HTERT RPE-1 (cell line): ENCODE data around the gene NPAS1.
"Not testable (repeated sequence)": the region's sequence is repeated elsewhere in the genome, so short reads cannot be mapped to it uniquely, and the experiment has no call there.

Experiments
- in situ Hi-C: fragments of 300-500 bp; cut with MboI; formaldehyde crosslinking; loops from 4 replicates; pipeline ENCODE4 v1.14.3; 2020; ENCODE audit warnings: low sequenced_read_pairs

Gene NPAS1

DNA sequence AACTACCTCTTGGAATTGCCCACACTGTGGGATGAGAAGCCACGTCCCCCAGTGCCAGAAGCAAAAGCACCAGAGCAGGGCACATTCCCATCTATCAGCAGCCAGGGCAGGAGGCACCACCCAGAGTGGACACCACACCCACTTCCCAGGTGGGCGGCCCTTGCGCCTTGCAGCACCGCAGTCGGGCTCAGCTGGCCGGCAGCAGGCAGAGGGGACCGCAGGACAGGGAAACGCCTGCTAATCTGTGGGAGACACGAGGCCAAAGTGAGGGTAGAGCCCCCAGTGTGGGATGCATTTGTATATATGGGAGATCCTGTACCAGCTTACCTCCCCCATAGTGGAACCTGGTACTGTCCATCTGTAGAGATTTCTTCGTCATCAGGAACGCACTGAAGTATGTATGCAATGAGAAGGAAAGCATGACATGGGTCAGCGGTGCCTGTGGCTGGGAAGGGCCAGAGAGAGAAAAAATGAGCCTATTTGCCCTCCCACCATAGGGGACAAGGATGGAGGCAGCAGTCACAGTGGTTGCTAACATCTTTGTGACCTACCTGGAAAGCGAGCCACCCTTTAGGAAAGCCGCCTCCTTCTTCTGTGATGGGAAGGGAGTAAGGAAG, 30.9 kb upstream of the NPAS1 start:
- in situ Hi-C loops, result loop anchor here (25.0 kb wide), 1 partner anchor 126 kb away; the partner anchor contains the start of genes AP2S1 and ARHGAP35

DNA sequence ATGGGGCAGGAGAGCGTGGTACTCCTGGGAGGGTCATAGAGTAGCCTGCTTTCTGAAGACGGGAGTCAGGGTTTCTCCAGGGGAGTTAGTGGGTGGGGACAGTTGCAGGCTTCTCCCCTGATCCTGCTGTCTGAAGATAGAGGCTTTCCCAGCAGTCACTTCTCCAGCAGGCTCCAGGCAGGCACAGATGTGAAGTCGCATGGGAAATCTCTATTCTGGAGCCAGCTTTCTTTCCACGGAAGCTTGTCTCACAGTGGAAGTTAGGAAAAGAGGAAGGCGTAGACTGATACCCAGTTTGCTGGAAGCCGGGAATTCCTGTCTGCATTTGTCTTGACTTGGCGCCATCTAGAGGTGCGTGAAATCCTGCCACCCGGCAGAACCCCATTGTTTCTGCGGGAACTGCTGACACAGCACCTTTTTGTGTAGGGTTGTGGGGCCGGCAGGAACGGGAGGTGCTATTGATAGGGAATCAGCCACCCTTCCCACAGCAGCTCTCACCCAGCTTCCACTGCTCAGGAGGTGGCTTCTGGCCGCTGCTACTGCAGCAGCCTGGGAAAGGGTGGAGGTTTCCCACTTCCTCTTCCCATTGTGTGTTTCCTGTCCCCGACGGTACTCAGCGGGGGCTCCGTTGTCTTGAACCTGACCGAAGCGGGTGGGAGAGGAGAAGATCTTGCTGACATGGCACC, 28.5 kb upstream of the NPAS1 start:
- in situ Hi-C loops, result loop anchor here (25.0 kb wide), 1 partner anchor 129 kb away; the partner anchor contains the start of genes AP2S1 and ARHGAP35

DNA sequence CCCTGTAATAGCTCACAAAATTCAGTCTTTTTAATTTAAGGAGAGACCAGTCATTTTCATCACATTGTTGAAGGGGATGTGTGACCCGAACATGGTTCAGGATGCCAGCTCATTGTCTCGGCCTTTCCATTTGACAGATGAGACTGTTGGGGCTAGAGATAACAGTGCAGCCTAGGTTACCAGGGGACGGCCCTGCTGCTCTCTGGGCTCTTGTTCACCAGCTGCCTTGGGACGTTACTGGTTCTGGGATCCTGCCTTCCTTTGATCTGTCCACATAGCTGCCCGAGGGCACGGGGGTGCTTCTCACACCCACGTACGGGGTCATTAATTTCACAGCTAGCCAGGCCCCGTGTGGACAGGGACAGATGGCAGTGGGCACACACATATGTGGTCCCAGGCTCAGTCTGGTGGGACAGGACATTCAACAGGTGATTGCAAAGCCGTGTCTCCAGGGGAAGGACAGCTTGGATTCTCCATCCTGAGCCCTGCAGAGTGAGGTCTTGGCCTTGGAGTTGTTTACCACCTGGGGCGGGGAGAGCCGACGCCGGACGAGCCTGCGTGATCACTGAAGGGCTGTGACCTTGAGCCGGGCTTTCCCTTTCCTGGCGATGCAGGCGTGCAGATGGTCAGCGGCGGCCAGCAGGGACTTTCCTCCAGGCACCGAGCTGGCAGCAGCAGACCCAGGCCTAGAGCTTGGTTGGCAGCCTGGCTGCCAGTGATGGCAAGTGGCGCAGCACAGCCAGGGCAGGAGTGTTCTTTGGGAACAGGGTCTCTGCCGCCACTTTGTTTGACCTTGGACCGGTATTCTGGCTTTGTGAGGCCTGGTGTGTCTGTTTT, 26.7 kb upstream of the NPAS1 start:
- in situ Hi-C loops, result loop anchor here (25.0 kb wide), 1 partner anchor 131 kb away; the partner anchor contains the start of genes AP2S1 and ARHGAP35

DNA sequence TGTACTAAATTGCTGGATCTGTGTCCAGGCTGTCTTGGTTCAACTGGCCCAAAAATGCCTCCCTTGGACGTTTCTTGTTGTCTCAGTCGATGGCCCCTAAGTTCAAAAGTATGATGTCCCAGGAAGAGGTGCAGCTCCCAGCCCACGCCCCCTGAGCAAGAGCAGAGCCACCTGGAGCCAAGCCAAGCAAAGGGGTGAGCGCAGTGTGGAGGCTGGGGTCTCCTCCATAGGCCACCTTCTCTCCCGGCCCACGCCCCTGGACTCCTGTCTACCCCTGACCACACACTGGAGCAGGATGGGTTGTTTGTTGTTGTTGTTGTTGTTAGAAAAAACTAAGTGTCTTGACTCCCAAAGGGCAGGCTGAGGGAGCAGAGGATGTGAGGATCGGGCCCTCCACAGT, 26.0 kb upstream of the NPAS1 start:
- in situ Hi-C loops, result loop anchor here (25.0 kb wide), 1 partner anchor 131 kb away; the partner anchor contains the start of genes AP2S1 and ARHGAP35

DNA sequence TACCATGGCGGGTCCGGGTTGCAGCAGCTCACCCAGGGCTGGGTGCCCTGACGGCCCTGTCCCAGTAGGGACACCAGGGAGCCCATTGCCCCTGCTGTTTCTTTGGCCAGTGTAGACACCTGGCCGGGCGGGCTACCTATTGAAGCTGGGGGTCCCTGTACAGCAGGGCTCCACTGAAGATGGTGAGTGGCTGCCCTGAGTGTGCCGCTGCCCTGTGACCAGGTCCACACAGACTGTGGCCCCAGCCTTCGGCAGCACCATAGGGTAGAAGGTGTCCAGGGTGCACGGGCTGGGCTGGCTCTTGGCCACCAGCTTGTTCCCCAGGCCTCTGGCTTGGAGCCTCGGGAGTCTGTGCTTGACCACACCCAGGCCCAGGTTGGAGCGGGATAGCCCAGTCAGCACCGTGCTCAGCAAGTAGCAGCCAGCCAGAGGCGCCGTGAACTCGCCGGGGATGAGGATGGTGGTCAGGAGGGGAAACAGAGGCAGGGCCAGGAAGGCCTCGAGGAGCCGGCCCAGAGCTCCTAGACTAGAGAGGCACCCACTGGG, 25.4 kb upstream of the NPAS1 start:
- in situ Hi-C loops, result loop anchor here (25.0 kb wide), 1 partner anchor 132 kb away; the partner anchor contains the start of genes AP2S1 and ARHGAP35

DNA sequence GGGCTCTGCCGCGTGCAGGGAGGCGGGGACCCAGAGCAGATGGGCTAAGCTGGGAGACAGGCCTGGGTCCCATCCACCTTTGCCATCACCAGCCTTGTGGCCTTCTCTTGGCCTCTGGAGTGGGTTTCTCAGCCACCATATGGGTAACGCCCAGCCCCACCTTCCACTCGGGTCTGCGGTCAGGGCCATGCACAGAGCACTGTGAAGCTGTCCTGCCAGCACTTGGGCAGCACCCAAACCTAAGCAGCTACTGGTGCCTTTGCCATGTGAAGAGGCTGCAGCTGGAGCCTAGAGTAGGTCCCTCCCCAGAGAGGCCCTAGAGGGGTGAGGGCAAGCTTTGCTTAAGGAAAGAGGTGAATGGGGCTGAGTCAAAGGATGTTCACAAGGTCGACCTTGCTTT, 24.1 kb upstream of the NPAS1 start:
- in situ Hi-C loops, result loop anchor here (25.0 kb wide), 1 partner anchor 133 kb away; the partner anchor contains the start of genes AP2S1 and ARHGAP35

DNA sequence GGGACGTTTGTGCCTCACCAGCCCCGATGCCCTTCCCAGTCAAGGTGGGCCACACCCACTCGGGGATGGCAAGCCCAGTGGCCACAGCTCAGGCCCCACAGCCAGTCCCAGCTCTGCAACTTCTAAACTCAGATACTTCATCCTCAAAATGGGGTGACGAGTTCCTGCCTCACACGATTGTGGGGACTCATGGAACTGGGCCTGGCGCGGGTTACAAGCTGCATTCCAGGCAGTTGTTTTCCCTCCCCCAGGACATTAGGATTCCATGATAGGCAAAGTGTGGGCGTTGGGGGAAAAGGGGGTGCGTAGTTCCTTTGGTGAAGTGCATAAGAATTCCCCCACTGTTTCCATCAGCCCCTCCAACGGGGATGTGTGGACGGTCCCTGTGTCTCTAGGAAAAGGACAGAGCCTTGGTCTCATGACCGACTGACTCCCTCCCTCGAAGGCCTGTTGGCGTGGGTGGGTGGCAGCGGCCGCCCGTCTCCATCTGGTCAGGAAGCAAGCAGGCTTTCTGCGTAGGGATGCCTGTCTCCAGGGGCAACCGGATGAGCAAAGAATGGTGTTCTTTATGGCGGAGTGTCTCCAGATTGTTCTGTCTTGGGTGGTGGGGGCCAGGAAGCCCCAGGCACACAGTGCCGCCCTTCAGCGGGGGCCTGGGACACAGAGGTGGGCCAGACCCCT, 21.1 kb upstream of the NPAS1 start:
- in situ Hi-C loops, result loop anchor here (25.0 kb wide), 1 partner anchor 136 kb away; the partner anchor contains the start of genes AP2S1 and ARHGAP35

DNA sequence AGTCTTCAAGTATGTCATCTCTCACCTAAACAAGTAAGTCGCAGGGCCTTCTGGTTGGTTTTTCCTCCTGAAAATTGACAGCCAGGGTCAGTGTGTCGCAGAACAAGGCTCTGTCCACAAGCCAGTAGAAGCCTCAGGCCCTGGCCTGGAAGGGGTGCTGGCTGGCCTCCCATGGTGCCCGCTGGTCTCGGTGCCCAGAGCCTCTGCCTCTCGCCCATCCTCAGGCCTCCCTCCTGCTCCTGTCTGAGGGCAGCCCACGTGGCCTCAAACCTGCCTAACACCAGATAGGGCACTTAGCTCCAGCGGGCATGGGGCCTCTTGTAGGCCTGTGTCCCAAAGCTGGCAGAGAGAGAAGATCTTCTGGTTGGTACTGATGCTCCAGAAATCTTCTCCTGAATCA, 20.3 kb upstream of the NPAS1 start:
- in situ Hi-C loops, result loop anchor here (25.0 kb wide), 1 partner anchor 137 kb away; the partner anchor contains the start of genes AP2S1 and ARHGAP35

DNA sequence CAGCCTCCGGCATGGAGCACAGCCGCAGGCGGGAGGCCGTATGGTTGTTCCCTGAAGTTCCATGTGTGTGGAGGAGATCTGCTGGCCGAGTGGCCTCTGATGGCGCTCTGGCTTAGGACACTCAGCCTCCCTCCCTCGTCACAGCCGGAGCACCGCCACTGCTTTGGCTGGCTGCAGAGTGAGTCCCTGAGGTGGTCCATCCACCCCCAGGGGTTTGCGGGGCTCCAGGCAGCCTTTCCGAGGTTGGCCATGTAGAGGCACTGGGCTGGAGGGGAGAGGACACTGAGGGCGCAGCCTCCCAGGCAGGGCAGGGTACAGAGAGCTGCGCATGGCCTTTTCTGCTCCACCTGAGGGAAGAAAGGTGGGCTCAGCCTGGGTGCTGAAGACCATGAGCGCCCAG, 19.8 kb upstream of the NPAS1 start:
- in situ Hi-C loops, result loop anchor here (25.0 kb wide), 1 partner anchor 138 kb away; the partner anchor contains the start of genes AP2S1 and ARHGAP35

DNA sequence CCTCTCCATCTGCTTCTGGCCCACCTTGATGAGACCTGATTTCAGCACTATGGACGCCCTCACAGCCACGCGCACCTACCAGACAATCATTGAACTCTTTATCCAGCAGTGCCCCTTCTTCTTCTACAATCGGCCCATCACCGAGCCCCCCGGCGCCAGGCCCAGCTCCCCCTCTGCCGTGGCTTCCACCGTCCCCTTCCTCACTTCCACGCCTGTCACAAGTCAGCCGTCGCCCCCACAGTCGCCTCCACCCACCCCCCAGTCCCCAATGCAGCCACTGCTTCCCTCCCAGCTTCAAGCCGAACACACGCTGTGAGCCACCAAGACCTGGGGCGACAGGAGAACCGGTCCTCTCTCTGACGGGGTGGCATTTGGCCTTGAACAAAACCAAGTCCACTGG, 19.3 kb upstream of the NPAS1 start:
- in situ Hi-C loops, result no loop called here

DNA sequence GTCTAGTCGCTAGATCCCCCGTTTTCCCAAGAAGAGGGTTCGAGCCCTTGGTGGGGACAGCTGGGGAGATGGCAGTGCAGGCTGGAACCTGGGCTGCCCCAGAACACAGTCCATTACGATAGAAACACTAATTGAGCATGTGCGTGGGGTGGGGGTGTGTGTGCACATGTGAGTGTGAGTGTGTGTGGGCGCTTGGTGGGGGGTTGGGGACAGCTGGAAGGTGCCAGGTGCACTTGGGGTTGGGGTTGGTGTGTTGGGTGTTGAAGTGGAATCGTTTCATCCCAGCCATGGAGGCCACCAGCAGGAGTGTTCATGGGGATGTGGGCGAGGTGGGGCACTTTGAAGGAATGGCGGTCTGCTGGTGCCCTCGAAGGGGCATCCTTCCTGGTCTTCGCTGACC, 18.1 kb upstream of the NPAS1 start:
- in situ Hi-C loops, result no loop called here

DNA sequence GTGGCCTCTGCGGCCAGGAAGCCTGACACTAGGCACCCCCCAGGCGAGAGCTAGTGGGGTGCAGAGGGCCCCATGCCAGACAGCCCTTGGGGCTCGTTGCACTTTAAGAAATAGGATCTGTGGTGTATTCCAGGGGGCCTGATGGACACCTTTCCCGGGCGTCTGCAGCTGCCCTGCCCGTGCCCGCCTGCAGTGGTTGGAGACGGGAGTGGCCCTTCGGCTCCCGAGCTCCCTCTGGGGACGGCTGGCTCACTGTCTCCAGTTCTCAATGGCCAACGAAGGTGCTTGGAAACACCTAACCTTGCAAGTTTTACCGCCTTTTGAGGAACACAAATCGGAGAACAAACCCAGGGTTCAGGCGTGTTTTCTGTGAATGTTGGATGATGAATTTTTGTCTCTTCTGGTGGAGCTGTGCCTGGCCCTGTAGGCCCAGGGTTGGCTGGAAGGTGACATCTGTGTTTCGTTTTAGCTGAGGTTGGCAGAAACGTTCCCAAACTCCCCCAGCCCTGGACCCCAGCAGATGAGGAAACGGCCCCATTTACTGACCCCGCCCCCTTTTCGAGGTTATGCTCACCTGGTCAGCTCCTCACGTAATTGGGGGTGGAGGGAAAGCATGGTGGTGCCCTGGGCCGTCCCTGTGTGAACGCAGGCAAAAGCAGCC, 17.4 kb upstream of the NPAS1 start:
- in situ Hi-C loops, result no loop called here

DNA sequence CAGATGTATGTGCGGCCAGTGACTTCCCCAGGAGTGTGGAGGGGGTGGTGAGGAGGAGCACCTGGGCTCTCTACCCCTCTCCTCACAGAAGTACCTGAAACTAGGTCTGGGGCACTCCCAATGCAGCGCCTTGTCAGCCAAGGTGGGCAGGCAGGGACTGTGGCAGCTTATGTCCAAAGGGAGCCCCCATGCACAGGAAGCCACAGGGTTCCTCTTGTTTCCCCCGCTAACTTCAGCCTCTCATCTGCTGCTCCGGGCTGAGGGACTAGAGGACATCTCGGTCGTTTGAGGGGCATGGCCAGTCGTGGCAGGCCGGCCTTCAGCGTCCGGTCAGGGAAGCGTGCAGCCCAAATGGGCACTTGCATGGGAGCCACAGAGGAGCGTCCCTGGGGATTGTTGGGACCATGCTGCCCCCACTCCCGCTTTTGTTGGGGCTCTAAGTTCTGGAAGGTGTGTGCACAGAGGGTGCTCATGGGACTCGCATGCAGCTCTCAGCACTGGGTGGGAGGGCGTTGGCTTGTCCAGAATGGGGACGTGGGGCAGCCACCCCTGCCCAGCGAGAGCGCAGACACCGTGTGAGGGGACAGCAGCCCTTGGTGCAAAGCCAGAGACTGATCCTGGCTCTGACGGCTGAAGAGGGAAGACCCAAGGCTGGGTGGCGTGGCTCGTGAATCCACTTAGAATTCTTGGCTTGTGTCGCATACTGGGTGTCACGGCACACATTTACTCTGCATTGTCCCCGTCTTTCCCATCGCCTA, 16.6 kb upstream of the NPAS1 start:
- in situ Hi-C loops, result no loop called here

DNA sequence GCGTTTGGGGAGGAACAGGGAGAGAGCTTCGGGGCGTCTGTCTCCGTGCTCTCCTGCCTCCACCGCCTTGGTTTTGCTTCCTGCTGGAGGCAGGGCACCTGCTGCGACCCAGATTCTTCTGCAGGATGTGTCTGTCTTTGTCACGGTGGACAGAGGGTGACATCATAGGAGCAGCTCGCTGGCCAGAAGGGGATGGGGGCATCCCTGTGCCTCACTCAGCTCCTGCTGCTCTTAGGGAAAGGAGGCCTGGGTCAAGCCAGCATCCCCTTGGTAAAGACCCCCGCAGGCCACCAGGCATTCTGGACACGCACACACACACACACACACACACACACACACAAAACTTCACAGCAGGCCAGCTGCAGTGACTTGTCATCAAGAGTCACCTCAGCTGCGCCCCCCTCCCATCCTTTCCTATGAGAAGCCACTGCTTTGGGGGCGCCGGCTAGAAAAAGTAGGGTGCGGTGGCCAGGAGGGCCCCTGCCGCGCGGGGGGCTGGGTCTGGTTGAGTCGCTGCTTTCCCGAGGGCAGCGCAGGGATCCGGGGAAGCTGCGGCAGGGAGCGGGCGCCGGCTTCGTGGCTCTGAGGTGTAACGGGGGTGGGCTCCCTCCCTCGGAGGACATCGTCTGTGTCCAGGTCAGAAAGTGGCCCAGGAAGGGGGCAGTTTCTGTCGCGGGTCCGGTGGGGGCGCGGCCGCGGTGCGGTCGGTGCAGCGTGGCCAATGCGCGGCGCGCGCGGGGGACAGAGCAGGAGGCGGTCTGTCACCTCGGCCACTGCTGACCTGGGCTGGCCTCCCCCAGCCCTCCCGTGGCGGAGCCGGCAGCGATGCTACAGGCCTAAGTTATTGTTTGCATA, 15.8 kb upstream of the NPAS1 start:
- in situ Hi-C loops, result no loop called here

DNA sequence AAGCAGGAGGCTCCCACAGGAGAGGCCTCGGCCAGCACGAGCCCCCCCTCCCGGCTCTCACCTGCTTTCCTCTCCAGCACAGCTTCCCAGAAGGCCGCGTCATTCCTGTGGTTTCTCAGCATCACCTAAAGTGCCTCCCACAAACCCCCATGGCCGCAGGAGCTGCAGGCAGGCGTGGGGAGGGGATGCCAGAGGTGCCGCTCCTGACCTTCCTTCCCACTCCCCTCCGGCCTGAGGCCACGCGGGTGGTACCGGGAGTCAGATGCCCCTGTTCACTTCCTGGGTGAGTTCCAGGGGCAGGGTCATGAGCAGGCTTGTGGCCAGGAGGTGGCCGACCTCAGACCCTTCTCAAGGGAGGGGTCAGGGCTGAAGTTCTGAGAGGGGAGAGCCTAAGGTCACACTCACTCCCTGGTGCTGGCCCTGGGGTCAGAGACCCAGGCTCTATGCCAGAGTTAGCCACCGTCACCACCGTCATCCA, 14.4 kb upstream of the NPAS1 start:
- in situ Hi-C loops, result no loop called here

DNA sequence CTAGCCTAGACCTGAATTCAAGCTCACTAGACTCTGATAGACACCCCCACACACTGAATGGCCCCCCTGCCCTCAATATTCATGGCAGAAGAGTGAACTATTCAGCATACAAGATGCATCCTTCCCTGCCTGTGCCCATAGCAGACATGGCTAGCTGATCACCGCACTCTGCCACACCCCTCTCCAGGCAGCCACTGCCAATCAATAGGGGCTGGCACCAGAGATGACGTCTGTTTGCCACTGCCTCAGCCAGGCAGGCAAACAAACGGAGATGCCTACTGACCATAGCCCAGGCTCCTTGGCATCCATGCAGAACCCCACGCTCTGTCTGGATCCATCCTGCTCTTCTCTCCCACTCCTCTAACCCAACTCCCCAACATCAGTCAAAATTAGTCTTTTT, 13.8 kb upstream of the NPAS1 start:
- in situ Hi-C loops, result no loop called here

DNA sequence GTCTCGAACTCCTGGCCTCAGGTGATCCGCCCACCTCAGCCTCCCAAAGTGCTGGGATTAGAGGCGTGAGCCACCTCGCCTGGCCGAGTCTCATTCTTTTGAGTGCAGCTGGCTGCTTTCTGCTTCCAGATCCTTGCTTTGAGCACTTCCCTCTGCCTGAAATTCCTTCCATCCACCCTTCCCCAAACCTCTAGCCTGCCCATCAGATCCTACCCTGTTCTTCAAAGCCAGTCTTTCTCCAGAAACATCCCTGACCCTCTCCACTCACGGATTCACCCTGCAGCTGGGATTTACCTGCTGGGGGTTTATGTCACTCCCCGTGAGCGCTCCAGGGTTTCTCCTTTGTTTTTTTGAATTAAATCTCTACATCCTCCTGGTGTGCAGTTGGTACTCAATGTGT, 13.1 kb upstream of the NPAS1 start:
- in situ Hi-C loops, result no loop called here

DNA sequence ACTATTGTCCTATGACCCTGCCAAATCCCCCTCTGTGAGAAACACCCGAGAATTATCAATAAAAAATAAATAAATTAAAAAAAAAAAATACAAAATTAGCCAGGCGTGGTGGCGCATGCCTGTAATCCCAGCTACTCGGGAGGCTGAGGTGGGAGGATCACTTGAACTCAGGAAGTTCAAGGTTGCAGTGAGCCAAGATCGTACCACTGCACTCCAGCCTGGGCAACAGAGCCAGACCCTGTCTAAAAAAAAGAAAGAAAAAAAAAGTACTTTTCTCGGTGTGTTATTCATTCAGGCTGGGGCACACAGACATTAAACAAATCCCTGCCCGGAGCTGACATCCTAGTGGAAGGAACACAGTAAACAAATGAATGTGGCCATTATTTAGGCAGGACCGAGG, 9.1 kb upstream of the NPAS1 start:
- in situ Hi-C loops, result not testable (repeated sequence)
